ENCODE measurements around the gene PTPRM. TPM values are rescaled to one million over a fixed set of nuclear protein-coding genes. Genes with fewer than 3 reads are reported as not detected.

PTPRM gene
- total and polyA plus RNA-seq, 2 of the 8 experiments (the other 6 are each of a cell fraction or from before 2014, with no cell fraction given) = 4.1 to 7.0 TPM

DNA sequence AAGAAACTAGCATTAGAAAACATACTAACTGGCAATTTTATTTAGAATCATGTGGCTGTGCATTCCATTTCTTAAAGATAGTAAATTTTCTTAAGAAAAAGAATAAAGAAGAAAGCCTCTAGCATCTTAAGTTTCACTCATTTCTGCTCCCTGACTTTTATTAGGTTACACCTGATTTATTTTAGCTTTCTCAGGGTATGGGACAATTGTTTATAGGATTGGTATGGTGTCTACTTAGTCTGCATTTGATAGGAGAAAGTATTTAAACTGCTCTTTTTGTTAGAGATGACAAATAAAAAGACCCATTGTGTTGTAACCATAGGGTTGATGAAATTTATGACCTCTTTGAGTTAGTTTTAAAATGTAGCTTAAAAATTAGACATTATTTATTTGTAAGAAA, 115.2 kb downstream of the PTPRM start:
- no peaks in the 10 kb centered on the region for H4K20me1 ChIP-seq (replicated peaks in 1 of 2; ENCODE audit: control insufficient read depth in 1 of 2, insufficient read depth in 2 of 2, low read length in 2 of 2)
- no peak for FAIRE-seq

More for the DNA sequence above, 115.2 kb downstream of the PTPRM start:
- H3K23me2 ChIP-seq (ENCODE audit: low read depth, low read length) = no peaks in the 10 kb centered on the region
- H2BK5ac ChIP-seq (ENCODE audit: low read depth, low read length) = no peak overlapping the region
- no peak overlapping the region for H2AFZ ChIP-seq (ENCODE audit: low read length)
- no peaks in the 10 kb centered on the region; the same call in 1 of the 2 replicates for H3K79me1 ChIP-seq (ENCODE audit: low read depth, low read length)
- H3K4me1 ChIP-seq (replicated peaks in 1 of 4; ENCODE audit: control insufficient read depth in 3 of 4, insufficient read depth in 4 of 4, low read length in 3 of 4) = peaks cover 0 to 4% (median under 1%) of the 10 kb centered on the region in 4 experiments; a peak in 2 of 7 replicates
- H4K5ac ChIP-seq (ENCODE audit: insufficient read length, low read depth, low read length) = no peak overlapping the region
- H3K4me3 ChIP-seq (ENCODE audit: extremely low read depth in 1 of 4, insufficient read depth in 2 of 4, low read depth in 3 of 4, low read length in 4 of 4) = no peak overlapping the region
- TF ChIP-seq EP300 (IDR thresholded peaks at IDR 0.05; ENCODE audit: borderline replicate concordance in 1 of 2, low read depth in 2 of 2, low read length in 2 of 2) (no peak), PHF8 (conservative IDR thresholded peaks at IDR 0.05; ENCODE audit: low read depth, low read length) (no peak), TBP (IDR thresholded peaks at IDR 0.05; ENCODE audit: low read depth, low read length) (no peak), SP1 (IDR thresholded peaks at IDR 0.05; ENCODE audit: low read depth, low read length) (no peak)
- H3K36me3 ChIP-seq (ENCODE audit: control insufficient read depth in 2 of 4, insufficient read depth in 4 of 4, low read length in 3 of 4) = no peaks in the 10 kb centered on the region
- no peak overlapping the region for H3K14ac ChIP-seq (ENCODE audit: insufficient read length)
- no peak overlapping the region for H4K91ac ChIP-seq (replicated peaks; ENCODE audit: insufficient read length, low read length)
- H3K23ac ChIP-seq (ENCODE audit: insufficient read length) = no peak overlapping the region
- no peak overlapping the region for H2BK12ac ChIP-seq (ENCODE audit: low read depth, low read length)
- no peaks in the 10 kb centered on the region for H3K79me2 ChIP-seq (ENCODE audit: control insufficient read depth in 1 of 2, insufficient read depth in 2 of 2, low read length in 2 of 2)
- CTCF ChIA-PET (ENCODE audit: partially characterized antibody) = interaction anchor here (1.0 kb wide), 1 partner anchor 796 kb away, joined by 3 read pairs; no protein-coding TSS in a partner anchor
- H3K4ac ChIP-seq (replicated peaks; ENCODE audit: insufficient read length, low read depth, low read length) = no peak overlapping the region
- no peak overlapping the region for H3K56ac ChIP-seq (replicated peaks; ENCODE audit: insufficient read length, low read depth, low read length)
- H4K8ac ChIP-seq (ENCODE audit: extremely low read depth, insufficient read depth, low read length) = no peak overlapping the region
- POLR2A ChIA-PET (ENCODE audit: partially characterized antibody) = interaction anchor here (0.6 to 0.7 kb wide), 2 partner anchors 9 to 450 kb away, joined by 3 read pairs; no protein-coding TSS in a partner anchor
- H3K9me3 ChIP-seq (ENCODE audit: insufficient read depth in 2 of 2, low read depth in 1 of 2, low read length in 1 of 2) = no peaks in the 10 kb centered on the region
- H3K27me3 ChIP-seq (replicated peaks in 1 of 4; ENCODE audit: control insufficient read depth in 3 of 4, extremely low read depth in 1 of 4, insufficient read depth in 3 of 4, low read length in 3 of 4) = no peaks in the 10 kb centered on the region
- H3K18ac ChIP-seq (ENCODE audit: extremely low read depth, low read length) = no peak overlapping the region
- H2AK5ac ChIP-seq (ENCODE audit: low read depth, low read length) = no peak overlapping the region
- no peak overlapping the region for H3K9ac ChIP-seq (replicated peaks in 1 of 4; ENCODE audit: extremely low read depth in 1 of 4, low read depth in 3 of 4, low read length in 3 of 4)
- no peak for DNase-seq (ENCODE audit: low read depth in 1 of 2, low spot score in 2 of 2)
- no peak overlapping the region for H2BK15ac ChIP-seq (ENCODE audit: low read length)
- H3K4me2 ChIP-seq (ENCODE audit: insufficient read depth in 1 of 2, low read depth in 2 of 2, low read length in 2 of 2) = no peak overlapping the region
- H2BK120ac ChIP-seq (replicated peaks; ENCODE audit: low read depth, low read length) = no peak overlapping the region
- H2BK20ac ChIP-seq (ENCODE audit: low read length) = no peak overlapping the region
- H3K27ac ChIP-seq (ENCODE audit: low read depth, low read length) = no peak overlapping the region
